NCI-H526 treated with DMSO at 0.1 percent for 48 hours (cell line): ENCODE results near the gene CHD8.

Experiments used
- DNase-seq: peaks from one replicate; lab custom pipeline; 2025; lab: John Stamatoyannopoulos, UW

CHD8 gene

DNA sequence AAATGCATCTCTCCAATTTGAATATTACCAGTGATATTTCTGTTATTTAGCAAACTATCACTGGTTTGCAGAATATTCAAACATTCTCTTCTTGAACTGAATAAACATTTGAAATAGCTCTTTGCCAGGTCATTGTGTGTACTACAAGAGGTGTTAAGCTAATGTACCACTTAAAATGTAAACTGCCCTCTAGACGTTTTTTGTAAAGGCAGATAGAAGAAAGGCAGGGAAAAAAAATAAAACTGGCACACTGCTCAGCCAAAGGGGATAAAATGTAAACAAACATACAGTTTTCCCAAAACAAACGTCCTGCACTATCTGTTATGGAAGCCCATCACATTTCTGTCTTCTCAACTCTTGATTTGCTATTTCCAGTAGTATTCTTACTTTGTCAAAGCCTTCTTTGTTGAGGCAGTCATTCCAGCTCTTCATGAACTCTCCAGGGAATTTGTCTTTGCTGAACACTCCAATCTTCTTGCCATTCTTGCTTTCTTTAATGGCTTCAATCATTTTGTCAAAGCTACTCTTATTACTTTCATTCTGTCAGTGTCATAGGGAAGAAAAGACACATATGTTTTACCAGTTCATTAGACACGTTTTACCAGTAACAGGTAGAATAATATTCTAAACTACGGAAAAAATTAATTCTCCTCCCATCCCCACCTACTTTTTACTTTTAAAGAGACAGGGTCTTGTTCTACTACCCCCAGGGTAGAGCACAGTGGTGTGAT lies 85.8 kb downstream of the CHD8 start:
- no peak for DNase-seq

DNA sequence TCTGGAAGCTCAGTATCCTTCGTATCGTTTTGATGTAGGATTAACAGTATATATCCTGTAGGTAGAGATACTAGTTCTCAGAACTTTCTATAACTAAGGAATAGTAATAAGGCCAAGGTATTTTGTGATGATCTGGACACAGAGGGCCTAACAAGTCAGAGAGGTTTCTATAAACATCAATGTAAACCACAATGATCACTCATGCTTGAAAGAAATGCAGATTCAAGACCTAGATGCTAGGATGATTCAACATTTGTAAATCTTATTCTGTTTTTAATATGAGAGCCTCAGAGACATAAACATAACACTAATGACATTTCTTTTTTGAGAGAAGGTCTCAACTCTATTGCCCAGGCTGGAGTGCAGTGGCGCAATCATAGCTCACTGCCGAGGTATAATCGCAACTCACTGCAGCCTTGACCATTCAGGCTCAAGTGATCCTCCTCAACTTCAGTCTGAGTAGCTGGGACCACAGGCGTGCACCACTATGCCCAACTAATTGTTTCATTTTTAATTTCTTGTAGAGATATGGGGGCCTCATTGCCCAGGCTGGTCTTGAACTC lies 88.3 kb downstream of the CHD8 start:
- DNase-seq, result no peak

DNA sequence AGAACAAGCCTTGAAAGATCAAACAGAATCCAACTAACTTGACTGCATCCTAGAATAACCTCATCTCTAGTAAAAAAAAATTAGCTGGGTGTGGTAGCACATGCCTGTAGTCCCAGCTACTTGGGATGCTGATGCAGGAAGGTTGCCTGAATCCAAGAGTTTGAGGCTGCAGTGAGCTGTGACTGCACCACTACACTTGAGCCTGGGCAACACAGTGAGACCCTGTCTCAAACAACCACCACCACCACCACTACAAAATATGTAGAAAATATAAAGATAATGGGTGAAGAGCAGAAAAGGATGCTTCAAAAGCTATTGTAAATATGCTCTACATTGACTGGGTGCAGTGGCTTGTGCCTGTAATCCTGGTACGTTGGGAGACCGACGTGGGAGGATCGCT lies 99.4 kb downstream of the CHD8 start:
- DNase-seq, result no peak

DNA sequence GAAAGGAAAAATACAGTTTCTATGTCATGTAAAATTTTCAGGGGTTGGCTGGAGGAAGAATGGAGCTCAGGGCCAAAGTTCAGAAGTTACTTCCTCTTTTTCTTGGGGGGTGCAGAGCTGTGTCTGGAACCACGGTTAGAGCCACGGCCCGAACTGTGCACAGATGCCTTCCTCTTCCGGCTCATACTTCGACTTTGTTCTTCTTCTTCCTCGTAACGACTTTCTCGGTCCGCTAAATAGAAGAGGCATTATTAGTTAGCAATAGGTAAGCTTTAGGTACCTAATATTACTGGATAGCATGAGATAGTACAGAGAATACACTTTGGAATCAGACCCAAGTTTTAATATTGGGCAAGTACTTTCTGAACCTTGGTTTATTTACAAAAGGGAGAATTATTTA lies 103.3 kb downstream of the CHD8 start:
- DNase-seq, result no peak

DNA sequence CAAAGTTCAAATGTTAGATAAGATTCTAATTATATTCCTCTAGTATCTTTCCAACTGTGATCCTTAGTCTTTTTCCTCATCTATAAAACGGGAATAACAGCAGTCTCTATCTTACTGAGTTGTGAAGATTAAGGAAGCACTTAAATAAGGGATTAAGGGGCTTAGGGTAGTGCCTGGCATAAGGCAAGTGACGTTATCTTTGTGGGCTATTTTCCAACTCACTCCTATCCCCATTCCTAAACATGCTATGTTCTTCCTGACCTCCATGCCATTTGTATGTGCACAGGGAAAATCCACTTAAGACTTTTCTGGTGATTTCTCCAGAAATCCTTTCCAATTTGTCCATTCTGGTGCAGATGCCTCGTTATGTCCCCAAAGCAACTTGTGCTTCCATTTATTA lies 105.4 kb downstream of the CHD8 start:
- DNase-seq, result no peak

DNA sequence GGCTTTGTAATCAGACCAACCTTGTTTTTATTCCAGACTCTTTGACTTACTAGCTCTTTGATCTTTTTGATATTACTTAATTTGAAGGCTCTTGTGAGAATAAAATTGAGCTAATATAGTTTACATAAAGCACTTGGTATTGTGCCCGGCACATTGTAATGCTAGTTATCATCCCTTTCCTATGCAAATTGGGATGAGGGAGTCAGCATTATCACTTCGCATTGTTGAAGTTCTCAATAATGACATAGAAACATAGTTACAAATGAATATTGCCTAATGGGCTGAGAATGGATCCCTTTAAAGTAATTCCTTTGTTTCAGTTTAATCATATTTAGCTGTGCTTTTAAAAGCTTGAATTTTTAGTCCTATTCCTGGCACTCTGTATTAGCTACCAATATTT lies 108.7 kb downstream of the CHD8 start:
- no peak for DNase-seq

DNA sequence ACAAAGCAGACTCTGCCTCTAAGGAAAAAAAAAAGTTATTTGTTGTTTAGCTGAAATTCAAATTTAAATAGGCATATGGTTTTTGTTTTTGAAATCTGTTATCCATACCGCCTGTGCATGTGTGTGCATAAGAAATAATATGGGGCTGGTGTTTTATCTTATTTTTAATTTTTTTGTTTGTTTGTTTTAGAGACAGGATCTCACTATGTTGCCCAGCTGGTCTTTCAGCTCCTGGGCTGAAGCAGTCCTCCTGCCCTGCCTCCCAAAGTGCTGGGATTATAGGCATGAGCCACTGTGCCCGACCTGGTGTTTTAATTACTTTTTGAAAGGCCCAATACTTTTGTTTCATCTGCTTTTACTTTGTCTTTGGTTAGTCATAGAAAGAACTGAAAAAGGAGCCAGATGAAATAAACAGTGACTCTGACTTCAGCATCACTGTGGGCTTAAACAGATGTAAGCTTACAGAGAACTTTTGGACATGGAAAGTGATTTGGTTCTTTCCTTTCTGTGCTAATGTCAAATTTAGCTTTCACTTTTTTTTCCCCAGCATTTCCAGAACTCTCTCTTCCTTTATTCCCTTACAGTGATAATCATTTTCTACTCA lies 109.3 kb downstream of the CHD8 start:
- DNase-seq, result no peak

DNA sequence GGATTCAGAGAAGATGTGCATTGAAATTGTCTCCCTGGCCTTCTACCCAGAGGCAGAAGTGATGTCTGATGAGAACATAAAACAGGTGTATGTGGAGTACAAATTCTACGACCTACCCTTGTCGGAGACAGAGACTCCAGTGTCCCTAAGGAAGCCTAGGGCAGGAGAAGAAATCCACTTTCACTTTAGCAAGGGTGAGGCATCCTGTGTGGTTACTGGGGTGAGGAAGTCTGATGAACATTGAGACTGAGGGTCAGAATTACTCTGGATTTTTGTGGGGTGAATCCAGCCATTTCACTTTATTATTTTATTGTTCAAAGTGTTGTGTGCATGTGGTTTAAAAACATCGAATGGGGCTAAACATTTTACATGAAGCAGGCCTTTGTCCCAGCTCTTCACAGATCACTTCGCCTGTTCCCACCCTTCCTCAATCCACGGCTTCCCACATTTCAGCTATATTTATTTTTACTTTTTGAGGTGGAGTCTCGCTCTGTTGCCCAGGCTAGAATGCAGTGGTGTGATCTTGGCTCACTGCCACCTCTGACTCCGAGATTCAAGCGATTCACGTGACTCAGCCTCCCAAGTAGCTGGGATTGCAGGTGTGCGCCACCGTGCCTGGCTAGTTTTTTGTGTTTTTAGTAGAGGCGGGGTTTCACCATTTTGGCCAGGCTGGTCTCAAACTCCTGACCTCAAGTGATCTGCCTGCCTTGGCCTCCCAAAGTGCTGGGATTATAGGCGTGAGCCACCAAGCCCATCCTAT lies 112.7 kb downstream of the CHD8 start:
- DNase-seq, result no peak
